GM21723 (cell line): ENCODE data around the gene SLFN12.
A peak's percentile ranks its signal among the peaks of the same experiment; 100 is the strongest.
"Not testable (repeated sequence)": the region's sequence is repeated elsewhere in the genome, so short reads cannot be mapped to it uniquely, and the experiment has no call there.

ENCODE experiments used
- ATAC-seq: cut with Tn5 transposase; IDR thresholded peaks from one replicate; pipeline ENCODE4 v1.9.1; 2021; ENCODE audit warnings: mild to moderate bottlenecking, moderate library complexity; ENCODE audit not compliant: unreplicated experiment

SLFN12 gene

GRCh38 chr17:35414247-35414646 lies 18.1 kb downstream of the SLFN12 start:
- no peak for ATAC-seq

GRCh38 chr17:35407531-35407930 lies 24.8 kb downstream of the SLFN12 start:
- no peak for ATAC-seq

GRCh38 chr17:35406568-35406967 lies 25.7 kb downstream of the SLFN12 start:
- ATAC-seq = no peak

GRCh38 chr17:35404360-35404759 lies 27.9 kb downstream of the SLFN12 start:
- ATAC-seq = no peak

- ATAC-seq = not testable (repeated sequence)
Observed at GRCh38 chr17:35393783-35394182, 38.5 kb downstream of the SLFN12 start.

- no peak for ATAC-seq
Observed at GRCh38 chr17:35390663-35391062, 41.6 kb downstream of the SLFN12 start.

- no peak for ATAC-seq
Observed at GRCh38 chr17:35390156-35390555, 42.1 kb downstream of the SLFN12 start.

- ATAC-seq = no peak
Observed at GRCh38 chr17:35387496-35387895, 44.8 kb downstream of the SLFN12 start.

GRCh38 chr17:35377706-35378105 lies 54.6 kb downstream of the SLFN12 start:
- no peak for ATAC-seq

GRCh38 chr17:35377068-35377467 lies 55.2 kb downstream of the SLFN12 start:
- no peak for ATAC-seq

GRCh38 chr17:35376245-35376644 lies 56.1 kb downstream of the SLFN12 start:
- no peak for ATAC-seq

GRCh38 chr17:35374766-35375344 lies 57.4 kb downstream of the SLFN12 start:
- no peak for ATAC-seq

- ATAC-seq = no peak
Observed at GRCh38 chr17:35373984-35374765, 58.1 kb downstream of the SLFN12 start.

GRCh38 chr17:35373534-35373983 lies 58.7 kb downstream of the SLFN12 start, which contains the start of gene SLFN11:
SLFN11 (minus strand) TSS chr17:35373621; CDS start chr17:35363807, 9,814 bp downstream.
- ATAC-seq = no peak

- ATAC-seq = no peak
Observed at GRCh38 chr17:35372846-35373533, 59.3 kb downstream of the SLFN12 start.

- ATAC-seq = no peak
Observed at GRCh38 chr17:35371934-35372333, 60.4 kb downstream of the SLFN12 start.

GRCh38 chr17:35368081-35368830 lies 64.0 kb downstream of the SLFN12 start:
- ATAC-seq = peak; percentile 93

GRCh38 chr17:35361027-35361426 lies 71.3 kb downstream of the SLFN12 start:
- no peak for ATAC-seq
